ENCODE data around the gene NLRP3. TPM values are rescaled to one million over a fixed set of nuclear protein-coding genes. Genes with fewer than 3 reads are reported as not detected.

NLRP3 gene
- total RNA-seq, 4 donors from 2014 or later, result 0.57 to 2.3 (median 1.8) TPM

DNA sequence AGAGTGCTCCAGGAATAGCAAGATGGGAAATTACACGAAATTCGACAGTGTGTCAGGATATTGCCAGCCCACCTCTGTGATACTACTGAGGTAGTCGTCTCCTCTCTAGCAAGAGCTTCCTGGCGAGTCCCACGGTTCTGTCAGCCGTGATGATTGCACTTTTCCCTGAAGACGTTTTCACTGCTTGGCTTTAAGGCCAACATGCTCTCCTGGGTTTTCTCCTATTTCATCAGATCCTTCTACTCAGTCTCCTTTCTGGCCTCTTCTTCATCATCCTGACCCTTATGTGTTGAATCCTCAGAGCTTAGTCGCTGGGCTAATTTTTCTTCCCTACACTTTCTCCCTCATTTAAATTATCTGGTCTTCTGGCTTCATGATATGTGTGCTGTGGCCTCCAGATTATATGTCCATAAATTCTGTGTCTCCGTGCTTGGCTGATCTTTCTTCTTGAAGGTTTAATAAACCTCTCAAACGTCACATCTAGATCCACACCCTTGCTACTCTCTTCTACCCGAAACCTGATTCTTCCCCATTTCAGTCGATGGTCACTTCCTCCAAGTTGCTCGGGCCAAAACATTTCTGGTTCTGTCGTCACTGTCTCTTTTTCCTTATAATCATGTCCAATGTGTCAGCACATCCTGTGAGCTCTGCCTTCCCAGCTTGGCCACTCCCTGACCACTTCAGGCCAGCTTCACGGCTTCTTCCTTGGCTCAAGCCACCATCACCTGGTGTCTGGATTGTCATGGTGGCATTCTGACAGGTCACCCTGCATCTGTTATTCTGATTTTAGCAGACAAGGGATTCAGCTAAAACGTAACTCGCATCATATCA, 29.8 kb downstream of the NLRP3 start:
- WGBS, 2 donors, result 69 to 78% methylated on average over 17 of the region's 17 CpGs
- no peak for DNase-seq
- H3K4me3 ChIP-seq, result no peak overlapping the region
- no peaks in the 10 kb centered on the region for H3K27me3 ChIP-seq
- peaks cover 0 to 6% (median 0%) of the 10 kb centered on the region in 3 donors for H3K4me1 ChIP-seq
- no peaks in the 10 kb centered on the region for H3K36me3 ChIP-seq
- TF ChIP-seq, protein P1, sequence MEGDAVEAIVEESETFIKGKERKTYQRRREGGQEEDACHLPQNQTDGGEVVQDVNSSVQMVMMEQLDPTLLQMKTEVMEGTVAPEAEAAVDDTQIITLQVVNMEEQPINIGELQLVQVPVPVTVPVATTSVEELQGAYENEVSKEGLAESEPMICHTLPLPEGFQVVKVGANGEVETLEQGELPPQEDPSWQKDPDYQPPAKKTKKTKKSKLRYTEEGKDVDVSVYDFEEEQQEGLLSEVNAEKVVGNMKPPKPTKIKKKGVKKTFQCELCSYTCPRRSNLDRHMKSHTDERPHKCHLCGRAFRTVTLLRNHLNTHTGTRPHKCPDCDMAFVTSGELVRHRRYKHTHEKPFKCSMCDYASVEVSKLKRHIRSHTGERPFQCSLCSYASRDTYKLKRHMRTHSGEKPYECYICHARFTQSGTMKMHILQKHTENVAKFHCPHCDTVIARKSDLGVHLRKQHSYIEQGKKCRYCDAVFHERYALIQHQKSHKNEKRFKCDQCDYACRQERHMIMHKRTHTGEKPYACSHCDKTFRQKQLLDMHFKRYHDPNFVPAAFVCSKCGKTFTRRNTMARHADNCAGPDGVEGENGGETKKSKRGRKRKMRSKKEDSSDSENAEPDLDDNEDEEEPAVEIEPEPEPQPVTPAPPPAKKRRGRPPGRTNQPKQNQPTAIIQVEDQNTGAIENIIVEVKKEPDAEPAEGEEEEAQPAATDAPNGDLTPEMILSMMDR (IDR thresholded peaks at IDR 0.05), result no peak
- TF ChIP-seq POLR2A (IDR thresholded peaks at IDR 0.05), result no peak
- H3K27ac ChIP-seq, result peak overlapping the region in 1 of 4 donors; percentile 14
- intact Hi-C loops (cut with DNase I), result no loop called here
- no peaks in the 10 kb centered on the region for H3K9me3 ChIP-seq

DNA sequence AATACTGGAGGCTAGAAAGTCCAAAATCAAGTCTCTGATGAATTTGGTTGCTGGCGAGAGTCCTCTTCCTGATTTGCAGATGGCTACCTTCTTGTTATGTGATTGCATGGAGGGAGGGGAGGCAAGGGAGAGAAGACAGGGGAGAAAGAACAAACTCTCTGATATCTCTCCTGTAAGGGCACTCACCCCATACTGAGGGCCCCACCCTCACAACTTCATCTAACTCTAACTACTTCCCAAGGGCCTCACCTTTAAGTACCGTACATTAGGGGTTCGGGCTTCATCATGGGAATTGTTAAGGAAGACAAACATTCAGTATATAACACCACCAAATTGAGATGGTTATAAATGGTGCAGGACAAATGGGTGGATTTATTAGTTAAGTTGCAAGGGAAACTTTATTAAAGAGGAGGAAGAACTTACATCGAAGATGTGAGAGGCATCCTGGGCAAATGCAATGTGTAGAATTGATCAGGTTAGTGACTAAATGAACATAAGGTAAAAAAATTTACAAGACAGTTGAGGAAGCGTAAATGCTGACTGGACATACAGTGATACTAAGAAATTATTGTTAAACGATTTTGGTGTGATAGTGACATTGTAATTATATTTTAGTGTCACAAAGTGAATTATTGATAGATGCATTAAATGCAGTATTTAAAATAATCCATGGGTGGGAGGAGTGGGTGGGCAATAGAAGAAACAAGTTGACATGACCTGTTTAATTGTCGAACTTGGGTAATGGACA, 31.4 kb downstream of the NLRP3 start:
- 81 to 89% methylated on average over 5 to 7 of the region's 7 CpGs for WGBS, 2 donors
- peaks cover 0 to 6% (median 0%) of the 10 kb centered on the region in 3 donors for H3K4me1 ChIP-seq
- H3K4me3 ChIP-seq, result peak overlapping the region; percentile 25 to 63 (median 48)
- H3K36me3 ChIP-seq, result no peaks in the 10 kb centered on the region
- H3K9me3 ChIP-seq, result no peaks in the 10 kb centered on the region
- DNase-seq, result no peak
- peak overlapping the region in 1 of 4 donors; percentile 60 for H3K27ac ChIP-seq
- intact Hi-C loops (cut with DNase I), result no loop called here
- H3K27me3 ChIP-seq, result peaks cover 0 to 1% (median 0%) of the 10 kb centered on the region in 4 donors
- no peak for TF ChIP-seq POLR2A (IDR thresholded peaks at IDR 0.05)
- TF ChIP-seq, protein P1 (IDR thresholded peaks at IDR 0.05), result no peak

DNA sequence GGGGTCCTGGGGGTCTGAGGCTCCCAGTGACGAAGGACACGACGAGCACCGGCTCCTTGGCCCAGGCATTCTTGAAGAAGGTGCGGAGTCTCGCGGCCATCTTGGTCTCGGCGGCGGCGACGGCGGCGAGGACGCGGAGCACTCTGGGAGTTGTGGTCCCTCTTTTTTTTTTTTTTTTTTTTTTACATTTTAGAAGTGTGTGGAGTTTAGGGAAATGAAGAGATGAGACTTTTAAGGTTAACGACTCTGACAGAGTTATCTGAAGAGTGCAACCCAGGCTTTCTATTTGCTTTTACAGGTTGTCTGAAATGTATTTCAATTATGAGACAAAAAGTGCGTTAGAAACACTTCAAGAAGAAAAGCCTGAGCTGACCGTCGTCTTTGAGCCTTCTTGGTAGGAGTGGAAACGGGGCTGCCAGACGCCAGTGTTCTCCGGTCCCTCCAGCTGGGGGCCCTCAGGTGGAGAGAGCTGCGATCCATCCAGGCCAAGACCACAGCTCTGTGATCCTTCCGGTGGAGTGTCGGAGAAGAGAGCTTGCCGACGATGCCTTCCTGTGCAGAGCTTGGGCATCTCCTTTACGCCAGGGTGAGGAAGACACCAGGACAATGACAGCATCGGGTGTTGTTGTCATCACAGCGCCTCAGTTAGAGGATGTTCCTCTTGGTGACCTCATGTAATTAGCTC, 32.3 kb downstream of the NLRP3 start:
- intact Hi-C loops (cut with DNase I), result no loop called here
- H3K4me1 ChIP-seq, result peaks cover 0 to 6% (median 0%) of the 10 kb centered on the region in 3 donors
- WGBS, 2 donors, result 19 to 21% methylated on average over 27 to 31 of the region's 31 CpGs
- no peak for DNase-seq
- no peaks in the 10 kb centered on the region for H3K9me3 ChIP-seq
- H3K4me3 ChIP-seq, result peak overlapping the region; percentile 25 to 63 (median 48)
- no peaks in the 10 kb centered on the region for H3K36me3 ChIP-seq
- TF ChIP-seq, protein P1 (IDR thresholded peaks at IDR 0.05), result no peak
- TF ChIP-seq POLR2A (IDR thresholded peaks at IDR 0.05), result no peak
- peak overlapping the region; percentile 10 to 60 (median 49) for H3K27ac ChIP-seq
- H3K27me3 ChIP-seq, result peaks cover 0 to 5% (median 0%) of the 10 kb centered on the region in 4 donors

DNA sequence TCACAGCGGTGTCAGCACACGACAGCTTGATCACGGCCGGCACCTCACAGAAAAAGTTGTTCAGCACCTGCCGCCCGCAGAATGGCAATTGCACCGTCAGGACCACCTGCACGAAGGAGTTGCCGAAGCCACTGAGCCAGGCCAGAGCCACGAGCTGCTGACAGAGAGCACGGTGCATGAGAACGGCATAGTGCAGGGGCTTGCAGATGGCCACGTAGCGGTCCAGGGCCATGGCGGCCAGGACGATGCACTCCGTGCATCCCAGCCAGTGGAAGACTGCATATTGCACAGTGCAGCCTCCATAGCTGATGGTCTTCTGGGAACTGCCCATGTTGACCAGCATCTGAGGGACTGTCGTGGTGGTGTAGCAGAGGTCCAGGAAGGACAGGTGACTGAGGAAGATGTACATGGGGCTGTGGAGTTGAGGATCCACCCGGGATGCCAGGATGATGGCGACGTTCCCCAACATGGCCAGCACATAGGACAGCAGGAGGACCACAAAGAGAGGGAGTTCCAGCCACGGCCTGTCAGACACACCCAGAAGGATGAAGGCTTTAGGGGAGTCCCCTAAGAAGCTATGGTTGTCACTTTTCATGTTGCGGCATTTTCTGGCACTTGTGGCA, 35.5 kb downstream of the NLRP3 start:
- no peak overlapping the region for H3K4me3 ChIP-seq
- intact Hi-C loops (cut with DNase I), result no loop called here
- H3K4me1 ChIP-seq, result peaks cover 0 to 6% (median 0%) of the 10 kb centered on the region in 3 donors
- H3K9me3 ChIP-seq, result no peaks in the 10 kb centered on the region
- H3K27ac ChIP-seq, result no peak overlapping the region
- DNase-seq, result no peak
- no peak for TF ChIP-seq POLR2A (IDR thresholded peaks at IDR 0.05)
- TF ChIP-seq, protein P1 (IDR thresholded peaks at IDR 0.05), result no peak
- H3K27me3 ChIP-seq, result peaks cover 0 to 5% (median 0%) of the 10 kb centered on the region in 4 donors
- WGBS, 2 donors, result 82 to 89% methylated on average over 15 to 20 of the region's 23 CpGs
- no peaks in the 10 kb centered on the region for H3K36me3 ChIP-seq

Data from esophagus squamous epithelium (tissue), 5 donors.